ENCODE data around the gene IKZF1. TPM values are rescaled to one million over a fixed set of nuclear protein-coding genes. Genes with fewer than 3 reads are reported as not detected.

Gene IKZF1
- total and polyA plus RNA-seq, 2 of the 13 experiments (the other 11 are each of a cell fraction or from before 2014, with no cell fraction given): not detected

- POLR2A ChIA-PET: no interaction called here
- Histone ChIP-seq H3K4me3 (replicated peaks in 1 of 3; ENCODE audit: insufficient read depth in 1 of 3, low read depth in 2 of 3, low read length in 3 of 3) (no peak overlapping the region), H3K9ac (ENCODE audit: insufficient read depth, low read depth, low read length) (no peak overlapping the region), H3K27ac (ENCODE audit: extremely low read length, insufficient read depth, low read length) (no peak overlapping the region), H4K20me1 (ENCODE audit: insufficient read depth, low read length) (no peaks in the 10 kb centered on the region), H3K4me2 (ENCODE audit: low read depth, low read length) (no peak overlapping the region), H3K27me3 (ENCODE audit: control insufficient read depth in 1 of 2, insufficient read depth in 2 of 2, low read length in 2 of 2) (peaks cover 1 to 10% of the 10 kb centered on the region in 2 experiments; a peak in 3 of 5 replicates), H3K9me3 (ENCODE audit: low read length) (no peaks in the 10 kb centered on the region), H2AFZ (ENCODE audit: low read length) (no peak overlapping the region), H3K79me2 (ENCODE audit: insufficient read depth, low read length) (no peaks in the 10 kb centered on the region), H3K36me3 (replicated peaks in 1 of 2; ENCODE audit: control insufficient read depth in 1 of 2, insufficient read depth in 2 of 2, low read length in 2 of 2) (no peaks in the 10 kb centered on the region), H3K4me1 (ENCODE audit: insufficient read depth, low read length) (0 out of 2 replicates have a peak, but pooled peaks cover 9% of the 10 kb centered on the region)
- CTCF ChIA-PET (ENCODE audit: low intra/inter-chr PET ratio, low total read pairs): interaction anchor here (1.7 to 2.3 kb wide), 2 partner anchors 213 to 276 kb away, joined by 13 to 15 read pairs; no protein-coding TSS in a partner anchor
- BruUV-seq (replicated peaks): no TSS peak
- intact Hi-C loops (cut with micrococcal nuclease; ENCODE audit: unreplicated experiment) (loop anchor here (1.0 kb wide), 2 partner anchors 213 to 276 kb away; no protein-coding TSS in a partner anchor), in situ Hi-C loops (cut with HindIII; ENCODE audit: extremely low pct_ligation_motif_present, low pct_unique_long_range_greater_than_20kb) (loop anchor here (10.0 kb wide), 2 partner anchors 214 to 274 kb away; no protein-coding TSS in a partner anchor)
- WGBS (ENCODE audit: low lambda C conversion rate): 27% methylated on average over 13 of the region's 14 CpGs
- DNase-seq (ENCODE audit: low spot score) (no peak), ATAC-seq (peak; percentile 14; the same call in 1 of the 3 replicates), FAIRE-seq (no peak)
- TF ChIP-seq STAT5B (CRISPR knock-in tag; IDR thresholded peaks at IDR 0.05): no peak
These were observed 114.2 kb downstream of the IKZF1 start for GRCh38 chr7:50418526-50419290.

GRCh38 chr7:50421043-50421442 is 116.5 kb downstream of the IKZF1 start:
- Histone ChIP-seq H3K36me3 (replicated peaks in 1 of 2; ENCODE audit: control insufficient read depth in 1 of 2, insufficient read depth in 2 of 2, low read length in 2 of 2) (no peaks in the 10 kb centered on the region), H3K79me2 (ENCODE audit: insufficient read depth, low read length) (no peaks in the 10 kb centered on the region), H2AFZ (ENCODE audit: low read length) (no peak overlapping the region), H3K9ac (ENCODE audit: insufficient read depth, low read depth, low read length) (no peak overlapping the region), H3K27ac (ENCODE audit: extremely low read length, insufficient read depth, low read length) (no peak overlapping the region), H3K27me3 (ENCODE audit: control insufficient read depth in 1 of 2, insufficient read depth in 2 of 2, low read length in 2 of 2) (peaks cover 1 to 10% of the 10 kb centered on the region in 2 experiments; a peak in 2 of 5 replicates), H3K4me2 (ENCODE audit: low read depth, low read length) (no peak overlapping the region), H3K9me3 (ENCODE audit: low read length) (no peaks in the 10 kb centered on the region), H4K20me1 (ENCODE audit: insufficient read depth, low read length) (no peaks in the 10 kb centered on the region), H3K4me3 (replicated peaks in 1 of 3; ENCODE audit: insufficient read depth in 1 of 3, low read depth in 2 of 3, low read length in 3 of 3) (no peak overlapping the region), H3K4me1 (ENCODE audit: insufficient read depth, low read length) (0 out of 2 replicates have a peak, but pooled peaks cover 9% of the 10 kb centered on the region)
- in situ Hi-C loops (cut with HindIII; ENCODE audit: extremely low pct_ligation_motif_present, low pct_unique_long_range_greater_than_20kb): no loop called here
- 0% methylated on average over 1 of the region's 3 CpGs for WGBS (ENCODE audit: low lambda C conversion rate)
- no peak for FAIRE-seq
- intact Hi-C loops (cut with micrococcal nuclease; ENCODE audit: unreplicated experiment): no loop called here
- no peak for DNase-seq (ENCODE audit: low spot score)
- TF ChIP-seq ZNF580 (CRISPR knock-in tag; IDR thresholded peaks at IDR 0.05; ENCODE audit: borderline replicate concordance, low read depth) (no peak), MTF1 (CRISPR knock-in tag; IDR thresholded peaks at IDR 0.05) (no peak), ZNF883 (CRISPR knock-in tag; IDR thresholded peaks at IDR 0.05; ENCODE audit: not compliant biosample characterization) (no peak), NCOR1 (IDR thresholded peaks at IDR 0.05; ENCODE audit: borderline replicate concordance, low read length) (no peak), SMARCE1 (IDR thresholded peaks at IDR 0.05; ENCODE audit: borderline replicate concordance) (no peak), SNRNP70 (IDR thresholded peaks at IDR 0.05; ENCODE audit: low read depth, low read length) (no peak), POLR2AphosphoS5 (IDR thresholded peaks at IDR 0.05; ENCODE audit: low read depth, low read length) (no peak), GTF2F1 (IDR thresholded peaks at IDR 0.05; ENCODE audit: low read length) (no peak)
- POLR2A ChIA-PET: no interaction called here
- ATAC-seq: no peak
- no TSS peak for BruUV-seq (replicated peaks)
- CTCF ChIA-PET (ENCODE audit: low intra/inter-chr PET ratio, low total read pairs): no interaction called here
